CD4-positive, alpha-beta T cell treated with Interleukin-10 for 1 hour (primary cell): ENCODE data around the gene GNG8.
A peak's percentile ranks its signal among the peaks of the same experiment; 100 is the strongest.

Experiments used
- DNase-seq: peaks from one replicate; pipeline ENCODE4 v3.0.0-alpha.2; 2020

GNG8 gene

DNA sequence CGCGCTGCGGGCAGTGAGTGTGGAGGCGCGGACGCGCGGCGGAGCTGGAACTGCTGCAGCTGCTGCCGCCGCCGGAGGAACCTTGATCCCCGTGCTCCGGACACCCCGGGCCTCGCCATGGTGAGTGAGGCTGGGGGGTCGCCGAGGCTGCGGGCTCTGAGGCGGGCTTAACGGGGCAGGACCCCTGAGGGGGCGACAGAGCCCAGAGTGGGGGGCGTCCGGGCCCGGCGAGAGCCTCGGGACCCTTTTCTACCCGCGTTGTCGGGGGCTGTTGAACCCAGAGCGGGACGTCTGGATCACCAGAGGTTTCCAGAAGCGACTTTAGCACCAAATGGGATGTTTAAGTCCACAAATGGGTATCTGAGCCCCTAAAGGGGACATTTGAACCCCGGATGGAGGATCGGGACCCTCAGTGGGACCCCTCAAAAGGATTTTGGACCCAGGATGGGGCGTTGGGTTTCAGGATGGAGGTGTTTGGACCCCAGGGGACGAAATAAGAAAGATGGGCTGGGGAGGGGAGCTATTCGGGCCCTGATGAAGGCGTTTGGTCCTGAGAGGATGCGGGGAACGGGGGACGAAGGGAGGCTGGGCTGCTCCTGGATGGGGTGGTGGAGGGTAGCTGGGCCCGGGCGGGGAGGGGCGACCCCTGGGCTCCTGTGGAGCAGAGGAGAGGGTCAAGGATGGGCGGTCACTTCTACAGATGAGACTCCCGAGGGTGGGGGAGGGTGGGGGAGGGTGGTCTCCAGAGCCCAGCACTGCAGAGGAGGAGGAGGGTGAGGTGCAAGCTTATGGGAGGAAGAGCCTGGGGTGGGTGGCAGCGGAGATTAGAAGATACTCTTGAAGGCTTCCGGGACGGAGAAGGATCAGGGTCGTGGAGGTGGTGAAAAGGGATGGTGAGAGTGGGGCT, 34.4 kb downstream of the GNG8 start, which contains the start of gene CALM3:
CALM3 (plus strand) TSS at position 13 of the 907 bp plus-strand sequence; CDS start at position 118, 105 bp downstream.
- no peak for DNase-seq

DNA sequence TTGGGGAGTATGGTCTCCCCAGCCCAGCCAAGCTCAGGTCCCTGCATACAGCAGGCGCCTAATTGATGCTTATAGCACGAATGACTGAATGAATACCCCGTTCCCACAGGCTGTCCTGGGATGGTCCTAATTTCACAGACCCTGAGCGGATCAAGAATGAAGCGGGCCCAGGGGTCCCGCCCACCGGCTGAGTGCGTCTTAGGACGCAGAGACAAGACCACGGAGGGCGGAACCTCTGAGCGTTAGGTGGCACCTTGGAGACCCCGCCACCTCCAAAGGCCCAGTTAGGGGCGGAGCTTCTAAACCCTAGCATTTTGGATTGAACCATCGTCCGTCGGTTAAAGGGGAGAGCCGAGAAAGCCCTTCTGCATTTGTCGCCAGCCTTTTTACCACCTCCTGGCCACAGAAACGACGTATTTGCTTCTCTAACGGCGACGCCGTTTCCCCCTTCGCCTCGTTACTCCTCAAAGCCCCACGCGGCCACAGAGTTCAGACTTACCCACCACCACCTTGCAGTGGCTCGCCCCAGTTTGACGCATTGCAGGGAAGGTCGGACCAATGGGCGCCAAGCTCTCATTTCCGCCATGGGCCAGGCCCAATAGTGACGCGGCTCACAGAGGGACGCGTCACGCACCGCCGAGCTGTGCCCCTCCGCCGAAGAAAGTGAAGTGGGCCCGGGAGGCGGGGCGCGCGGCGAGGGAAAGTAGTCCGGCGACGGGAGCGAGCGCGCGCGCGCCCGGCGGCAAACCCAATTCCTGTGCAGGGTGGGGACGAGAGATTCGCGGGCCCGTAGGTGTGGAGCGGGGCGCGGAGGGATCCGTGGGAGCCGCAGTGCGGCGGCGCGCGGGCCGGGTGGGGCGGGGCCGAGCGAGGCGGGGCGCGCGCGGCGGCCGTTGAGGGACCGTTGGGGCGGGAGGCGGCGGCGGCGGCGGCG, 35.4 kb downstream of the GNG8 start:
- DNase-seq = peak; percentile 98

DNA sequence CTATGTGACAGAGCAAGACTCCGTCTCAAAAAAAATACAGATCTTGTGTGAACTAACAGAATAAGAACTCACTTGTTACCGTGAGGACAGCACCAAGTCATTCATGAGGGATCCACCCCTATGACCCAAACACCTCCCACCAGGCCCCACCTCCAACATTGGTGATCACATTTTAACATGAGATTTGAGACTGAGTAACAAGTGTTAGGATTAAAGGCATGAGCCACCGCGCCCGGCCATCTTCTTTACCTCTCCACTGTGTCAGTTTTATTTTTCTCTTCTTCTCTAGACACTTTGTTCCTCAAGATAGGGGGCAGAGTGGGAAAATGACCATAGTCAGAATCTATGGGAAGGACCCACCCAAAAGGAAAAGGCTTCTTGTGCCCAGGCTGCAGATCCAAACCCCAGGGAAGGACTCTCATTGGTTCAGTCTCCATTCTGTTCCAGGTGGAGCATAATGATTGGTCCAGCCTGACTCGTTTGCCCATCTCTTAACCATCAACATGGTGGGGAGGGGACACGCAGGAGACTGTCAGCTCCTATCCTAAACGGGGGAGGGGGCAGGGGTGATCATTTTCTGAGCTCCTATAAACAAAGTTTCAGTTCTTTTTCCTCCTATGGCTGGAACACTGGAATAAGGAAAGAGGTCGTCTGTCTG, 36.2 kb downstream of the GNG8 start:
- no peak for DNase-seq

DNA sequence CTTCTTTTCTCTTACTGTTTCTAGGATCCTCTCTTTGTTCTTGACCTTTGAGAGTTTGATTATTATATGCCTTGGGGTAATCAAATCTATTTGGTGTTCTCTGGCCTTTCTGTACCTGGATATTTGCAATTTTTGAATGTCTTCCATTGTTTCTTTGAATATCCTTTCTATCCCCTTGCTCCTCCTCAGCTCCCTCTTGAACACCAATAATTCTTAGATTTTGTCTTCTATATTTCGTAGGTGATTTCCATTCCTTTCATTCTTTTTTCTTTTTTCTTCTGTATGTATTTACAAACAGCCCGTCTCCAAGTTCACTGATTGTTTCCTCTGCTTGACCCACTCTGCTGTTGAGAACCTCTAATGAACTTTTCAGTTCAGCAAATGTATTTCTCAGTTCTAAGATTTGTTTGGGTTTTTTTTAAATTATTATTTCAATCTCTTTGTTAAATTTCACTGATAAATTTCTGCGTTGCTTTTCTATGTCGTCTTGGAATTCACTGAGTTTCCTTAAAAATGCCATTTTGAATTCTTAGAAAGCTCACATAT, 37.6 kb downstream of the GNG8 start:
- no peak for DNase-seq

DNA sequence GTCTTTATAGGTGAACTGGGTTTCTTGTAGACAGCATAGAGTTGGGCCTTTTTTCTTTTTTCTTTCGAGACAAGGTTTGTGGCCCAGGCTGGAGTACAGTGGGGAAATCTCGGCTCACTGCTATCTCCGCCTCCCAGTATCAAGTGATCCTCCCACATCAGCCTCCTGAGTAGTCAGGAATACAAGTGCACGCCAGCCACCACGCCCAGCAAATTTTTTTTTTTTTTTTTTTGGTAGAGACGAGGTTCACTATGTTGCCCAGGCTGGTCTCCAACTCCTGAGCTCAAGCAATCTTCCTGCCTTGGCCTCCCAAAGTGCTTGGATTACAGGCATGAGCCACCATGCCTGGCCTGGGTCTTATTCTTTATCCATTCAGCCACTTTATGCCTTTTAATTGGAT, 40.0 kb downstream of the GNG8 start:
- no peak for DNase-seq

DNA sequence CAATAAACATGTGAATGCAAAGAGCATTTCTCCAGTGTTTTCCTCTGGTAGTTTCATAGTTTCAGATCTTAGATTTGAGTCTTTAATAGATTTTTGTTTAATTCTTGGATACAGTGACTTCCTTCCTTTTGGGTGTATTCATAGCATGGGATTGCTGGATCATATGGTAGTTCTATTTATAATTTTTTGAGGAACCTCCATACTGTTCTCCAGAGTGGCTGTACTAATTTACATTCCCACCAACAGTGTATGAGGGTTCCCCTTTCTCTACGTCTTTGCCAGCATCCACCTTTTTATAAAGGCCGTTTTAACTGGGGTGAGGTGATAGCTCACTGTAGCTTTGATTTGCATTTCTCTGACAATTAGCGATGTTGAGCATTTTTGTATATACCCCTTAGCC, 44.1 kb downstream of the GNG8 start:
- no peak for DNase-seq

DNA sequence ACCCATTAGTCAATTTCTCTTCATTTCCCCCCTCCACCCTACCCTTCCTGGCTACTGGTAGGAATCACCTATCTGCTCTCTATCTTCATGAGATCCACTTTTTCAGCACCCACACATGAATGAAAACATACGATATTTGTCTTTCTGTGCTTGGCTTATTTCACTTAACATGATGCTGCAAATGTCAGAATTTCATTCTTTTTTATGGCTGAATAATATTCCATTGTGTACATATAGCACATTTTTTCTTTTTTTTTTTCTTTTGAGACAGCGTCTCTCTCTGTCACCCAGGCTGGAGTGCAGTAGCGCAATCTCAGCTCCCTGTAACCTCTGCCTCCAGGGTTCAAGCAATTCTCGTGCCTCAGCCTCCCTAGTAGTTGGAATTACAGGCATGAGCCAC, 44.7 kb downstream of the GNG8 start:
- no peak for DNase-seq

DNA sequence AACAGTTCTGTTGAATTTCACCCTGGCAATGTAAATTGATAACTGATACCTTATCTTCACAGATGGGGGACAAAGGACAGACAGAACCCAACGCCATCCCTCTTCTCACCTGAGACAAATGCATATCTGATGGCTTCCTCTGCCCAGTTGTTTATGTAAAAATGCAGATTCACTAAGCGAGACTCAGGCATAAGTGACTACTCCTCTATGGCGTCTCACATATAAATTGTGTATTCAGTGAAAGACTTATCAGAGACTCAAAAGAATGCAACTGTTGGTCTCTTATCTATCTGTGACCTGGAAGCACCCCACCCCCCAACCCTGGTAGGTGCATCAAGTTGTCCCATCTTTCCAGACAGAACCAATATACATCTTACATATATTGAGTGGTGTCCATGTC, 48.1 kb downstream of the GNG8 start:
- no peak for DNase-seq

DNA sequence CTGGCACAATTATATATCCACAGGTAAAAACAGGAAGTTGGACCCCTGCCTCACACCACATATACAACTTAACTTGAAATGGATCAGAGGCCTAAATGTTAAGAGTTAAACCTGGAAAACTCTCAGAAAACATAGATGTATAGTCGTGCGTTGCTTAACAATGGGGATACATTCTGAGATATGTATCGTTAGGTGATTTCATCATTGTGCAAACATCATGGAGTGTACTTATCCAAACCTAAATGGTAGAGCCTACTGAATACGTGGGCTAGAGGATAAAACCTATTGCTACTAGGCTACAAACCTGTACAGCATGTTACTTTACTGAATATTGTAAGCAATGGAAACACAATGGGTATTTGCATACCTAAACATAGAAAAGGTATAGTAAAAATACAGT, 49.7 kb downstream of the GNG8 start:
- no peak for DNase-seq

DNA sequence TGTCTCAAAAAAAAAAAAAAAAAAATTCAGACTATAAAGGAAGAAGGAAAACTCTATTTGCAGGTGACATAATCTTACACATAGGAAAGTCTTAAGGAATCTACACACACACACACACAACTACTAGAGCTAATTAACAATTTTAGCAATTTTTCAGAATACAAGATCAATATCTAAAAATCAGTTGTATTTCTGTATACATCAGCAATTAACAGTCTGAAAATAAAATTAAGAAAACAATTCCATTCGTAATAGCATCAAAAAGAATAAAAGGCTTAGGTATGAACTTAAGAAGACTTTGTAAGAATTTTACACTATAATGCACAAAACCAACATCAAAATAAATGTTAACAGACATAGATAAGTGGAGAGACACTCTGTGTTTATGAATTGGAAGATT, 50.5 kb downstream of the GNG8 start:
- no peak for DNase-seq
